ENCODE measurements around the gene CLCN1. TPM values are rescaled to one million over a fixed set of nuclear protein-coding genes. Genes with fewer than 3 reads are reported as not detected.

Gene CLCN1
- total and polyA plus RNA-seq, 2 of the 8 experiments (the other 6 are each of a cell fraction or from before 2014, with no cell fraction given): 0.36 to 0.41 TPM

GRCh38 chr7:143347950-143348349 lies 32.0 kb downstream of the CLCN1 start:
- 76% methylated on average over 5 of the region's 5 CpGs; no CpG with 5 or more reads in 1 of the 2 experiments for WGBS, 2 experiments (ENCODE audit: extremely low coverage in 1 of 2, insufficient coverage in 1 of 2, insufficient read length in 1 of 2, insufficient replicate concordance in 2 of 2, low coverage in 1 of 2, low lambda C conversion rate in 2 of 2, missing lambda C conversion rate in 1 of 2)
- TF ChIP-seq YY1 (IDR thresholded peaks at IDR 0.05; ENCODE audit: low read depth, low read length) (no peak), SIN3A (conservative IDR thresholded peaks at IDR 0.05 in 1 of 2, IDR thresholded peaks at IDR 0.05 in 1 of 2; ENCODE audit: low read depth in 1 of 2, low read length in 2 of 2) (no peak), GABPA (IDR thresholded peaks at IDR 0.05; ENCODE audit: borderline replicate concordance, insufficient read depth, low read length) (no peak), CBX5 (IDR thresholded peaks at IDR 0.05; ENCODE audit: low read depth, low read length) (no peak), TAF1 (IDR thresholded peaks at IDR 0.05; ENCODE audit: low read depth, low read length) (no peak), CTCF (IDR thresholded peaks at IDR 0.05; ENCODE audit: control extremely low read depth in 1 of 3, insufficient read depth in 1 of 3, low read depth in 1 of 3, low read length in 3 of 3) (no peak), PHF8 (conservative IDR thresholded peaks at IDR 0.05; ENCODE audit: low read depth, low read length) (no peak), KDM1A (IDR thresholded peaks at IDR 0.05; ENCODE audit: borderline replicate concordance, low read length) (no peak), POU5F1 (IDR thresholded peaks at IDR 0.05; ENCODE audit: low read depth, low read length) (no peak), CREB1 (IDR thresholded peaks at IDR 0.05) (no peak), TCF12 (IDR thresholded peaks at IDR 0.05; ENCODE audit: low read depth, low read length) (no peak)

More at GRCh38 chr7:143347950-143348349, 32.0 kb downstream of the CLCN1 start:
- peaks cover 0 to 14% (median 5%) of the 10 kb centered on the region in 4 experiments; a peak in 4 of 7 replicates for H3K4me1 ChIP-seq (replicated peaks in 1 of 4; ENCODE audit: control insufficient read depth in 3 of 4, insufficient read depth in 4 of 4, low read length in 3 of 4)
- H4K5ac ChIP-seq (ENCODE audit: insufficient read length, low read depth, low read length): no peak overlapping the region
- no peak overlapping the region for H3K4me3 ChIP-seq (ENCODE audit: extremely low read depth in 1 of 4, insufficient read depth in 2 of 4, low read depth in 3 of 4, low read length in 4 of 4)
- no peak overlapping the region for H3K4me2 ChIP-seq (ENCODE audit: insufficient read depth in 1 of 2, low read depth in 2 of 2, low read length in 2 of 2)
- no peaks in the 10 kb centered on the region for H4K20me1 ChIP-seq (replicated peaks in 1 of 2; ENCODE audit: control insufficient read depth in 1 of 2, insufficient read depth in 2 of 2, low read length in 2 of 2)
- peaks cover 0 to 3% (median 0%) of the 10 kb centered on the region in 4 experiments; a peak in 2 of 7 replicates for H3K27me3 ChIP-seq (replicated peaks in 1 of 4; ENCODE audit: control insufficient read depth in 3 of 4, extremely low read depth in 1 of 4, insufficient read depth in 3 of 4, low read length in 3 of 4)
- H3K23me2 ChIP-seq (ENCODE audit: low read depth, low read length): no peaks in the 10 kb centered on the region; the same call in 1 of the 2 replicates
- H3K79me1 ChIP-seq (ENCODE audit: low read depth, low read length): no peaks in the 10 kb centered on the region
- DNase-seq (ENCODE audit: low read depth in 1 of 2, low spot score in 2 of 2): no peak
- no peak overlapping the region for H2AFZ ChIP-seq (ENCODE audit: low read length)
- H3K23ac ChIP-seq (ENCODE audit: insufficient read length): no peak overlapping the region
- H2BK5ac ChIP-seq (ENCODE audit: low read depth, low read length): no peak overlapping the region
- FAIRE-seq: no peak
- CTCF ChIA-PET (ENCODE audit: partially characterized antibody): interaction anchor here (0.8 to 2.7 kb wide), 12 partner anchors 9 to 70 kb away, joined by 3 to 12 read pairs (median 4); no protein-coding TSS in a partner anchor
- H2BK120ac ChIP-seq (replicated peaks; ENCODE audit: low read depth, low read length): no peak overlapping the region
- no peak overlapping the region for H2BK20ac ChIP-seq (ENCODE audit: low read length)
- H3K27ac ChIP-seq (ENCODE audit: low read depth, low read length): no peak overlapping the region
- H3K79me2 ChIP-seq (ENCODE audit: control insufficient read depth in 1 of 2, insufficient read depth in 2 of 2, low read length in 2 of 2): no peaks in the 10 kb centered on the region
- no peaks in the 10 kb centered on the region for H3K9me3 ChIP-seq (ENCODE audit: insufficient read depth in 2 of 2, low read depth in 1 of 2, low read length in 1 of 2)
- POLR2A ChIA-PET (ENCODE audit: partially characterized antibody): interaction anchor here (1.0 to 4.2 kb wide), 5 partner anchors 13 to 42 kb away, joined by 3 to 28 read pairs (median 4); no protein-coding TSS in a partner anchor
- no peak overlapping the region for H3K56ac ChIP-seq (replicated peaks; ENCODE audit: insufficient read length, low read depth, low read length)
- no peak overlapping the region for H2BK15ac ChIP-seq (ENCODE audit: low read length)
- no peak overlapping the region for H4K91ac ChIP-seq (replicated peaks; ENCODE audit: insufficient read length, low read length)
- H4K8ac ChIP-seq (ENCODE audit: extremely low read depth, insufficient read depth, low read length): no peak overlapping the region
- H2BK12ac ChIP-seq (ENCODE audit: low read depth, low read length): no peak overlapping the region
- no peak overlapping the region for H2AK5ac ChIP-seq (ENCODE audit: low read depth, low read length)
- no peaks in the 10 kb centered on the region for H3K36me3 ChIP-seq (ENCODE audit: control insufficient read depth in 2 of 4, insufficient read depth in 4 of 4, low read length in 3 of 4)
- no peak overlapping the region for H3K18ac ChIP-seq (ENCODE audit: extremely low read depth, low read length)
- H3K9ac ChIP-seq (replicated peaks in 1 of 4; ENCODE audit: extremely low read depth in 1 of 4, low read depth in 3 of 4, low read length in 3 of 4): no peak overlapping the region
- no peak overlapping the region for H3K14ac ChIP-seq (ENCODE audit: insufficient read length)
- H3K4ac ChIP-seq (replicated peaks; ENCODE audit: insufficient read length, low read depth, low read length): no peak overlapping the region
